NCI-H2196 treated with DMSO at 0.1 percent for 48 hours (cell line): Measurements from ENCODE around the gene PHOSPHO1.
"Not testable (repeated sequence)": the region's sequence is repeated elsewhere in the genome, so short reads cannot be mapped to it uniquely, and the experiment has no call there.

Experiments used
- DNase-seq: peaks from one replicate; lab custom pipeline; 2025; ENCODE audit not compliant: unreplicated experiment; lab: John Stamatoyannopoulos, UW

PHOSPHO1 gene

GRCh38 chr17:49230636-49231562 lies at the start of gene PHOSPHO1:
Gene PHOSPHO1 (minus strand): TSS chr17:49230787. CDS start chr17:49226691, 4,096 bp downstream.
- DNase-seq = peak; percentile 60

GRCh38 chr17:49280061-49280460 lies 49.5 kb upstream of the PHOSPHO1 start:
- DNase-seq = no peak

GRCh38 chr17:49279263-49280015 lies 48.9 kb upstream of the PHOSPHO1 start:
- not testable (repeated sequence) for DNase-seq

GRCh38 chr17:49278076-49278475 lies 47.5 kb upstream of the PHOSPHO1 start:
- no peak for DNase-seq

GRCh38 chr17:49277638-49278037 lies 47.1 kb upstream of the PHOSPHO1 start:
- DNase-seq = no peak

GRCh38 chr17:49275981-49276380 lies 45.4 kb upstream of the PHOSPHO1 start:
- not testable (repeated sequence) for DNase-seq

GRCh38 chr17:49269356-49269755 lies 38.8 kb upstream of the PHOSPHO1 start:
- DNase-seq = no peak

- no peak for DNase-seq
Observed at GRCh38 chr17:49267912-49268311, 37.3 kb upstream of the PHOSPHO1 start.

GRCh38 chr17:49266233-49266632 lies 35.6 kb upstream of the PHOSPHO1 start:
- no peak for DNase-seq

- DNase-seq = not testable (repeated sequence)
Observed at GRCh38 chr17:49261540-49261939, 31.0 kb upstream of the PHOSPHO1 start.

GRCh38 chr17:49260817-49261291 lies 30.3 kb upstream of the PHOSPHO1 start:
- no peak for DNase-seq

GRCh38 chr17:49260011-49260816 lies 29.6 kb upstream of the PHOSPHO1 start:
- DNase-seq = no peak

- no peak for DNase-seq
Observed at GRCh38 chr17:49259663-49260010, 29.1 kb upstream of the PHOSPHO1 start.

GRCh38 chr17:49258394-49258793 lies 27.8 kb upstream of the PHOSPHO1 start:
- DNase-seq = no peak

- no peak for DNase-seq
Observed at GRCh38 chr17:49255125-49255524, 24.5 kb upstream of the PHOSPHO1 start.

GRCh38 chr17:49254066-49254465 lies 23.5 kb upstream of the PHOSPHO1 start:
- DNase-seq = no peak

- DNase-seq = no peak
Observed at GRCh38 chr17:49252148-49252695, 21.6 kb upstream of the PHOSPHO1 start.

- no peak for DNase-seq
Observed at GRCh38 chr17:49249890-49250522, 19.4 kb upstream of the PHOSPHO1 start.

GRCh38 chr17:49249292-49249794 lies 18.8 kb upstream of the PHOSPHO1 start:
- no peak for DNase-seq

- DNase-seq = no peak
Observed at GRCh38 chr17:49247944-49248343, 17.4 kb upstream of the PHOSPHO1 start.
